HL-60 (cell line): ENCODE measurements around the gene PPEF1.

ENCODE experiments used
- DNase-seq, 2 experiments: peaks; one replicate each; pipeline ENCODE4 v3.0.0-alpha.2; 2010 to 2020; ENCODE audit warnings: low read depth in 1 of 2, low spot score in 1 of 2
- H3K27ac ChIP-seq: fragments of 250-450 bp; sonication (Bioruptor Pico); replicated peaks from 2 replicates; pipeline ENCODE4 v1.5.1; 2020; ENCODE audit warnings: mild to moderate bottlenecking, moderate library complexity
- H3K27me3 ChIP-seq: fragments of 250-450 bp; sonication (Bioruptor Pico); 2 replicates; pipeline ENCODE4 v1.5.1; 2021; ENCODE audit warnings: mild to moderate bottlenecking, moderate library complexity; ENCODE audit not compliant: insufficient read depth, poor library complexity, severe bottlenecking
- H3K4me3 ChIP-seq: replicated peaks from 2 replicates; pipeline ENCODE4 v1.5.1; 2011; ENCODE audit warnings: mild to moderate bottlenecking, control low read depth, low read length; ENCODE audit not compliant: insufficient read depth
- GABPA ChIP-seq: IDR thresholded peaks from 2 replicates; pipeline ENCODE4 v1.6.1; 2012; ENCODE audit warnings: low read depth
- POLR2AphosphoS5 ChIP-seq: IDR thresholded peaks from 2 replicates; pipeline ENCODE4 v1.6.1; 2012; ENCODE audit warnings: low read depth
- SPI1 ChIP-seq: IDR thresholded peaks from 2 replicates; pipeline ENCODE4 v1.6.1; 2012; ENCODE audit warnings: low read depth, mild to moderate bottlenecking, borderline replicate concordance
- TF ChIP-seq, protein P1 (sequence below): IDR thresholded peaks from 2 replicates; pipeline ENCODE4 v1.6.1; 2012; ENCODE audit warnings: low read depth; ENCODE audit not compliant: insufficient replicate concordance
- TF ChIP-seq, protein P2 (sequence below): IDR thresholded peaks from one replicate; pipeline ENCODE4 v1.5.1; 2011; ENCODE audit warnings: low read length, control low read depth, inconsistent platforms; ENCODE audit not compliant: insufficient read depth

Gene PPEF1

DNA sequence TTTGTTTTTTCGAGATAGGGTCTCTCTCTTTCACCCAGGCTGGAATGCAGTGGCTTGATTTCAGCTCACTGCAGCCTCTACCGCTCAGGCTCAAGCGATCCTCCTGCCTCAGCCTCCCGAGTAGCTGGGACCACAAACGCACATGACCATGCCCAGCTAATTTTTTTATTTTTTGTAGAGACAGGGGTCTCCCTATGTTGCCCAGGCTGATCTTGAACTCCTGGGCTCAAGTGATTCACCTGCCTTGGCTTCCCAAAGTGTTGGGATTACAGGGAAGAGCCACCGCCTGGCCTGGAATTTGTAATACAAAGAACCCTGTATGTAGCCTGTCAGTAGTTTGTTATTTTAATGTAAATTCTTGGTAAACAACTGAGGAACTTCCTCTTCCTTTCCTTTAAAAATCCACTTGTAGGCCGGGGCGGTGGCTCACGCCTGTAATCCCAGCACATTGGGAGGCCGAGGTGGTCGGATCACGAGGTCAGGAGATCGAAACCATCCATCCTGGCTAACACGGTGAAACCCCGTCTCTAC, 157.0 kb downstream of the PPEF1 start:
- Histone ChIP-seq H3K4me3 (no peak overlapping the region), H3K27ac (no peak overlapping the region), H3K27me3 (no peaks in the 10 kb centered on the region)
- TF ChIP-seq, protein P1, sequence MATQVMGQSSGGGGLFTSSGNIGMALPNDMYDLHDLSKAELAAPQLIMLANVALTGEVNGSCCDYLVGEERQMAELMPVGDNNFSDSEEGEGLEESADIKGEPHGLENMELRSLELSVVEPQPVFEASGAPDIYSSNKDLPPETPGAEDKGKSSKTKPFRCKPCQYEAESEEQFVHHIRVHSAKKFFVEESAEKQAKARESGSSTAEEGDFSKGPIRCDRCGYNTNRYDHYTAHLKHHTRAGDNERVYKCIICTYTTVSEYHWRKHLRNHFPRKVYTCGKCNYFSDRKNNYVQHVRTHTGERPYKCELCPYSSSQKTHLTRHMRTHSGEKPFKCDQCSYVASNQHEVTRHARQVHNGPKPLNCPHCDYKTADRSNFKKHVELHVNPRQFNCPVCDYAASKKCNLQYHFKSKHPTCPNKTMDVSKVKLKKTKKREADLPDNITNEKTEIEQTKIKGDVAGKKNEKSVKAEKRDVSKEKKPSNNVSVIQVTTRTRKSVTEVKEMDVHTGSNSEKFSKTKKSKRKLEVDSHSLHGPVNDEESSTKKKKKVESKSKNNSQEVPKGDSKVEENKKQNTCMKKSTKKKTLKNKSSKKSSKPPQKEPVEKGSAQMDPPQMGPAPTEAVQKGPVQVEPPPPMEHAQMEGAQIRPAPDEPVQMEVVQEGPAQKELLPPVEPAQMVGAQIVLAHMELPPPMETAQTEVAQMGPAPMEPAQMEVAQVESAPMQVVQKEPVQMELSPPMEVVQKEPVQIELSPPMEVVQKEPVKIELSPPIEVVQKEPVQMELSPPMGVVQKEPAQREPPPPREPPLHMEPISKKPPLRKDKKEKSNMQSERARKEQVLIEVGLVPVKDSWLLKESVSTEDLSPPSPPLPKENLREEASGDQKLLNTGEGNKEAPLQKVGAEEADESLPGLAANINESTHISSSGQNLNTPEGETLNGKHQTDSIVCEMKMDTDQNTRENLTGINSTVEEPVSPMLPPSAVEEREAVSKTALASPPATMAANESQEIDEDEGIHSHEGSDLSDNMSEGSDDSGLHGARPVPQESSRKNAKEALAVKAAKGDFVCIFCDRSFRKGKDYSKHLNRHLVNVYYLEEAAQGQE, result no peak
- TF ChIP-seq GABPA (no peak), SPI1 (no peak), POLR2AphosphoS5 (no peak)
- TF ChIP-seq, protein P2, sequence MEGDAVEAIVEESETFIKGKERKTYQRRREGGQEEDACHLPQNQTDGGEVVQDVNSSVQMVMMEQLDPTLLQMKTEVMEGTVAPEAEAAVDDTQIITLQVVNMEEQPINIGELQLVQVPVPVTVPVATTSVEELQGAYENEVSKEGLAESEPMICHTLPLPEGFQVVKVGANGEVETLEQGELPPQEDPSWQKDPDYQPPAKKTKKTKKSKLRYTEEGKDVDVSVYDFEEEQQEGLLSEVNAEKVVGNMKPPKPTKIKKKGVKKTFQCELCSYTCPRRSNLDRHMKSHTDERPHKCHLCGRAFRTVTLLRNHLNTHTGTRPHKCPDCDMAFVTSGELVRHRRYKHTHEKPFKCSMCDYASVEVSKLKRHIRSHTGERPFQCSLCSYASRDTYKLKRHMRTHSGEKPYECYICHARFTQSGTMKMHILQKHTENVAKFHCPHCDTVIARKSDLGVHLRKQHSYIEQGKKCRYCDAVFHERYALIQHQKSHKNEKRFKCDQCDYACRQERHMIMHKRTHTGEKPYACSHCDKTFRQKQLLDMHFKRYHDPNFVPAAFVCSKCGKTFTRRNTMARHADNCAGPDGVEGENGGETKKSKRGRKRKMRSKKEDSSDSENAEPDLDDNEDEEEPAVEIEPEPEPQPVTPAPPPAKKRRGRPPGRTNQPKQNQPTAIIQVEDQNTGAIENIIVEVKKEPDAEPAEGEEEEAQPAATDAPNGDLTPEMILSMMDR, result no peak
- no peak for DNase-seq

GRCh38 chrX:18871161-18871890, 163.9 kb downstream of the PPEF1 start:
- no peak overlapping the region for H3K4me3 ChIP-seq
- H3K27me3 ChIP-seq, result no peaks in the 10 kb centered on the region
- TF ChIP-seq POLR2AphosphoS5 (no peak), GABPA (no peak), SPI1 (no peak)
- TF ChIP-seq, protein P2, result no peak
- TF ChIP-seq, protein P1, result no peak
- no peak overlapping the region for H3K27ac ChIP-seq
- DNase-seq, result no peak

- DNase-seq, result no peak
- Histone ChIP-seq H3K27me3 (no peaks in the 10 kb centered on the region), H3K27ac (no peak overlapping the region), H3K4me3 (no peak overlapping the region)
- TF ChIP-seq GABPA, result no peak
- TF ChIP-seq, protein P2, result no peak
- no peak for TF ChIP-seq POLR2AphosphoS5
- TF ChIP-seq SPI1, result no peak
- TF ChIP-seq, protein P1, result no peak
Observed at GRCh38 chrX:18871970-18872369, 164.5 kb downstream of the PPEF1 start.
